Stomach (tissue), 9 donors: Measurements from ENCODE around the gene IGSF1. TPM values are rescaled to one million over a fixed set of nuclear protein-coding genes. Genes with fewer than 3 reads are reported as not detected.

Experiments used
- DNase-seq, 2 donors: peaks; one replicate each; pipeline versions ENCODE4 v3.0.0 to v3.0.0-alpha.2; 2013 to 2019
- H3K27ac ChIP-seq, 5 donors: fragments of 200-600 bp in 4 of 5; sonication (generic) in 4 of 5; one replicate each; pipeline ENCODE4 v1.5.1; 2013 to 2019; ENCODE audit warnings: mild to moderate bottlenecking in 1 of 5, moderate library complexity in 1 of 5
- H3K27me3 ChIP-seq, 3 donors: fragments of 200-600 bp; sonication (generic); one replicate each; pipeline ENCODE4 v1.5.1; 2017 to 2019; ENCODE audit warnings: mixed run types in 1 of 3
- H3K36me3 ChIP-seq, 4 donors: fragments of 200-600 bp; sonication (generic); 1 replicate in 3 of 4; 2 replicates in 1 of 4; pipeline ENCODE4 v1.5.1; 2016 to 2019
- H3K4me1 ChIP-seq, 4 donors: fragments of 200-600 bp; sonication (generic); one replicate each; pipeline ENCODE4 v1.5.1; 2016 to 2019
- H3K4me3 ChIP-seq, 4 donors: fragments of 200-600 bp; sonication (generic) in 3 of 4; one replicate each; pipeline ENCODE4 v1.5.1; 2016 to 2019; ENCODE audit warnings: mild to moderate bottlenecking in 1 of 4
- H3K9me3 ChIP-seq, 4 donors: fragments of 200-600 bp; sonication (generic); one replicate each; pipeline ENCODE4 v1.5.1; 2016 to 2019
- CTCF ChIP-seq, 7 experiments: fragments of 450-650 bp in 4 of 7; fragments of 200-600 bp in 3 of 7; sonication (generic) in 3 of 7; IDR thresholded peaks; one replicate each; pipeline ENCODE4 v1.5.1; 2016 to 2019; ENCODE audit warnings: antibody characterized with exemption in 7 of 7, control low read depth in 2 of 7, mild to moderate bottlenecking in 1 of 7
- EP300 ChIP-seq: sonication (generic); formaldehyde crosslinking; IDR thresholded peaks from one replicate; pipeline ENCODE4 v1.6.1; 2017; ENCODE audit warnings: antibody characterized with exemption
- POLR2A ChIP-seq, 4 donors: fragments of 450-650 bp; IDR thresholded peaks; one replicate each; pipeline ENCODE4 v1.6.1; 2016; ENCODE audit warnings: antibody characterized with exemption in 4 of 4, control low read depth in 2 of 4, mild to moderate bottlenecking in 1 of 4, moderate library complexity in 1 of 4
- POLR2AphosphoS5 ChIP-seq, 3 donors: sonication (generic); formaldehyde crosslinking; IDR thresholded peaks; one replicate each; pipeline ENCODE4 v1.6.1; 2016; ENCODE audit warnings: antibody characterized with exemption in 3 of 3
- WGBS, 5 donors: extraction: QIAGEN DNeasy Blood & Tissue Kit in 3 of 5; methylation state at CpG; one replicate each; pipeline versions ENCODE4 v1.1.5 to v1.1.7; 2013 to 2018; 5-methylcytosine and 5-hydroxymethylcytosine counted together
- intact Hi-C: fragments of 100-400 bp; cut with DNase I; formaldehyde crosslinking; loops from one replicate; pipeline ENCODE4 v1.15.1; 2023; ENCODE audit warnings: low total_unique reads
- polyA plus RNA-seq, 3 donors: library from polyadenylated mRNA; stranded (reverse); fragments of 200-250 nt; gene quantifications; one replicate each; pipeline ENCODE4 v1.2.3, GENCODE V29; 2013
- total RNA-seq, 5 donors: library from RNA; depleted of rRNA; stranded (reverse); fragments of >200 nt; gene quantifications; one replicate each; pipeline versions ENCODE4 v1.1.0 to v1.2.3, GENCODE V29; 2014 to 2016
- donor health status: healthy with polysubstance abuse.
- donor health status: Bipolar disorder and iron deficiency.
- donor health status: healthy.

IGSF1 gene
- total and polyA plus RNA-seq, 8 donors = 0.15 to 1.7 (median 0.38) TPM; not detected in 5

DNA sequence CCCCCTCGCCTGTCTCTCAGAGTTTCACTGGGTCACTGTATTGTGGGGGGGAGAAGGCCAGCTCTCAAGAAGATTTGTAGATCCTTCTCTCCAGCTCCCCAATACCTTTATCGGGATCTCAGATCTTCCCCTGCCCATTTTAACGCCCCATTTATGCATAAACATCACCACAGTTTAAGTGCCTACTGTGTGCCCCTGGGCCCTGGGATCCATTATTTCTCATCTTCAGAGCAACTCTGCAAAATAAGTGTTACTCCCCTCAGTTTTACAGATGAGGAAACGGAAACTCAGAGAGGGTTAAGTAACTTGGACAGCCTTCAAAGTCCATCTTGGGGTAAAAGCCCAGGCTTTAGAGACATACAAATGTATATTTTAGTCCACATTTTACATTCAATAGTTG lies 421 bp upstream of the IGSF1 start:
- TF ChIP-seq POLR2AphosphoS5 (IDR thresholded peaks at IDR 0.05) (no peak), POLR2A (IDR thresholded peaks at IDR 0.05) (no peak), CTCF (IDR thresholded peaks at IDR 0.05) (no peak), EP300 (no peak)
- Histone ChIP-seq H3K4me1 (peaks cover 0 to 10% (median 3%) of the 10 kb centered on the region in 4 donors), H3K4me3 (peak overlapping the region in 3 of 4 donors; percentile 21 to 37 (median 27)), H3K36me3 (no peaks in the 10 kb centered on the region), H3K9me3 (no peaks in the 10 kb centered on the region), H3K27me3 (peaks cover 0 to 14% (median 9%) of the 10 kb centered on the region in 3 donors), H3K27ac (no peak overlapping the region)
- intact Hi-C loops = no loop called here
- WGBS, 5 donors = 29 to 44% (median 35%) methylated on average over 4 of the region's 4 CpGs
- DNase-seq = no peak

- H3K4me3 ChIP-seq = no peak overlapping the region
- intact Hi-C loops = no loop called here
- WGBS, 5 donors = 39 to 73% (median 50%) methylated on average over 1 of the region's 1 CpG
- H3K4me1 ChIP-seq = peaks cover 0 to 10% (median 3%) of the 10 kb centered on the region in 4 donors
- DNase-seq = no peak
- no peak for TF ChIP-seq POLR2AphosphoS5 (IDR thresholded peaks at IDR 0.05)
- no peak for TF ChIP-seq CTCF (IDR thresholded peaks at IDR 0.05)
- no peak for TF ChIP-seq POLR2A (IDR thresholded peaks at IDR 0.05)
- TF ChIP-seq EP300 = no peak
- no peaks in the 10 kb centered on the region for H3K9me3 ChIP-seq
- H3K36me3 ChIP-seq = no peaks in the 10 kb centered on the region
- no peak overlapping the region for H3K27ac ChIP-seq
- peaks cover 0 to 14% (median 9%) of the 10 kb centered on the region in 3 donors for H3K27me3 ChIP-seq
Measured at GRCh38 chrX:131288188-131288587, 918 bp downstream of the IGSF1 start.

- TF ChIP-seq CTCF (IDR thresholded peaks at IDR 0.05) (no peak), POLR2AphosphoS5 (IDR thresholded peaks at IDR 0.05) (no peak), POLR2A (IDR thresholded peaks at IDR 0.05) (no peak), EP300 (no peak)
- Histone ChIP-seq H3K4me1 (peaks cover 0 to 10% (median 3%) of the 10 kb centered on the region in 4 donors), H3K4me3 (no peak overlapping the region), H3K9me3 (no peaks in the 10 kb centered on the region), H3K36me3 (no peaks in the 10 kb centered on the region), H3K27me3 (peaks cover 0 to 14% (median 9%) of the 10 kb centered on the region in 3 donors), H3K27ac (no peak overlapping the region)
- DNase-seq = peak in 1 of 2 donors; percentile 13
- 50 to 73% (median 62%) methylated on average over 4 of the region's 4 CpGs for WGBS, 5 donors
- intact Hi-C loops = no loop called here
Measured at GRCh38 chrX:131287560-131288179, 1.4 kb downstream of the IGSF1 start.

- Histone ChIP-seq H3K36me3 (no peaks in the 10 kb centered on the region), H3K27ac (no peak overlapping the region), H3K9me3 (no peaks in the 10 kb centered on the region), H3K4me3 (no peak overlapping the region), H3K27me3 (peaks cover 0 to 18% (median 0%) of the 10 kb centered on the region in 3 donors), H3K4me1 (no peaks in the 10 kb centered on the region)
- intact Hi-C loops = no loop called here
- TF ChIP-seq CTCF (IDR thresholded peaks at IDR 0.05) (no peak), POLR2AphosphoS5 (IDR thresholded peaks at IDR 0.05) (no peak), EP300 (no peak), POLR2A (IDR thresholded peaks at IDR 0.05) (no peak)
- no peak for DNase-seq
- WGBS, 5 donors = 50 to 80% (median 55%) methylated on average over 3 to 4 of the region's 4 CpGs
Measured at GRCh38 chrX:131279617-131280016, 9.5 kb downstream of the IGSF1 start.
